ENCODE results near the gene CAPN5. TPM values are rescaled to one million over a fixed set of nuclear protein-coding genes. Genes with fewer than 3 reads are reported as not detected.

CAPN5 gene
- polyA plus RNA-seq, 1 experiment = 18.4 TPM

- TF ChIP-seq CTCF (IDR thresholded peaks at IDR 0.05; ENCODE audit: insufficient read depth, low read depth, low read length) = no peak
- POLR2A ChIA-PET = no interaction called here
- DNase-seq (ENCODE audit: low read depth) = no peak
- Histone ChIP-seq H3K4me3 (ENCODE audit: low read depth, low read length) (no peak overlapping the region), H3K27me3 (ENCODE audit: control insufficient read depth, insufficient read depth, low read length) (peaks cover 6% of the 10 kb centered on the region), H3K36me3 (ENCODE audit: control insufficient read depth, insufficient read depth, low read length) (no peaks in the 10 kb centered on the region)
- CTCF ChIA-PET = interaction anchor here (0.9 to 3.3 kb wide), 9 partner anchors 10 to 315 kb away, joined by 3 to 38 read pairs (median 4); partner anchors contain the start of gene CAPN5
Measured at GRCh38 chr11:77038029-77038824, 28.5 kb upstream of the CAPN5 start.

- DNase-seq (ENCODE audit: low read depth) = no peak
- POLR2A ChIA-PET = no interaction called here
- Histone ChIP-seq H3K27me3 (ENCODE audit: control insufficient read depth, insufficient read depth, low read length) (peaks cover 8% of the 10 kb centered on the region), H3K36me3 (ENCODE audit: control insufficient read depth, insufficient read depth, low read length) (no peaks in the 10 kb centered on the region), H3K4me3 (ENCODE audit: low read depth, low read length) (no peak overlapping the region)
- CTCF ChIA-PET = interaction anchor here (0.7 to 3.3 kb wide), 16 partner anchors 9 to 641 kb away, joined by 3 to 38 read pairs (median 4); partner anchors contain the start of genes CAPN5 and OMP
- no peak for TF ChIP-seq CTCF (IDR thresholded peaks at IDR 0.05; ENCODE audit: insufficient read depth, low read depth, low read length)
Measured at GRCh38 chr11:77038825-77039326, 27.9 kb upstream of the CAPN5 start.

- Histone ChIP-seq H3K27me3 (ENCODE audit: control insufficient read depth, insufficient read depth, low read length) (peaks cover 7% of the 10 kb centered on the region), H3K4me3 (ENCODE audit: low read depth, low read length) (peak overlapping the region; percentile 38), H3K36me3 (ENCODE audit: control insufficient read depth, insufficient read depth, low read length) (no peaks in the 10 kb centered on the region)
- peak; percentile 69 for TF ChIP-seq CTCF (IDR thresholded peaks at IDR 0.05; ENCODE audit: insufficient read depth, low read depth, low read length)
- DNase-seq (ENCODE audit: low read depth) = no peak
- CTCF ChIA-PET = interaction anchor here (0.6 to 3.3 kb wide), 26 partner anchors 8 to 661 kb away, joined by 3 to 38 read pairs (median 4); partner anchors contain the start of genes CAPN5 and OMP
- POLR2A ChIA-PET = no interaction called here
Measured at GRCh38 chr11:77039491-77040400, 27.0 kb upstream of the CAPN5 start.

GRCh38 chr11:77040401-77040777 is 26.4 kb upstream of the CAPN5 start:
- peaks cover 7% of the 10 kb centered on the region for H3K27me3 ChIP-seq (ENCODE audit: control insufficient read depth, insufficient read depth, low read length)
- CTCF ChIA-PET = interaction anchor here (0.9 to 3.3 kb wide), 14 partner anchors 8 to 312 kb away, joined by 3 to 38 read pairs (median 5); no protein-coding TSS in a partner anchor
- DNase-seq (ENCODE audit: low read depth) = no peak
- no peak for TF ChIP-seq CTCF (IDR thresholded peaks at IDR 0.05; ENCODE audit: insufficient read depth, low read depth, low read length)
- POLR2A ChIA-PET = no interaction called here
- no peak overlapping the region for H3K4me3 ChIP-seq (ENCODE audit: low read depth, low read length)
- no peaks in the 10 kb centered on the region for H3K36me3 ChIP-seq (ENCODE audit: control insufficient read depth, insufficient read depth, low read length)
